Stimulated activated CD4-positive, alpha-beta T cell treated with anti-CD3 and anti-CD28 coated beads, Interleukin-12 subunit alpha, Interleukin-12 subunit beta, amount 100 ng/mL, for 4 hours (primary cell): ENCODE results near the gene MCOLN3.
"Not testable (repeated sequence)": the region's sequence is repeated elsewhere in the genome, so short reads cannot be mapped to it uniquely, and the experiment has no call there.

ENCODE experiments used
- DNase-seq: peaks from one replicate; pipeline ENCODE4 v3.0.0-alpha.2; 2020

MCOLN3 gene

DNA sequence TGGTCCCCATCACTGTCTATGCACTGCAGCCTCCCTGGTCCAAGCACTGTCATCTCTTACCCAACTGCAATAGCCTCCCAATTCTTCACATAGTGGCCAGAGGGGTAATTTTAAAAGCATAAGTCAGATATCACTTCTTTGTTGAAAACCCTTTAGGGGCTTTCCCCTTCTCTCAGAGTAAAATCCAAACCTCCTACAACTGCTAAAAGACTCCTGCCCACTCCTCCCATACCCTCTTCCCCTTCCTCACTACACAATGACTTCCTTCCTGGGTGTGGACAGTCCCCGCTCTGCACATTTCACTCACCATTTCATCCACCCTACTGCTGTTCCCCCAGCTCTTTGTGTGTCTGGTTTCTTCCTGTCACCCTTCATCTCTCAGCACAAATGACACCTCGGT lies 59.7 kb downstream of the MCOLN3 start:
- DNase-seq = no peak

DNA sequence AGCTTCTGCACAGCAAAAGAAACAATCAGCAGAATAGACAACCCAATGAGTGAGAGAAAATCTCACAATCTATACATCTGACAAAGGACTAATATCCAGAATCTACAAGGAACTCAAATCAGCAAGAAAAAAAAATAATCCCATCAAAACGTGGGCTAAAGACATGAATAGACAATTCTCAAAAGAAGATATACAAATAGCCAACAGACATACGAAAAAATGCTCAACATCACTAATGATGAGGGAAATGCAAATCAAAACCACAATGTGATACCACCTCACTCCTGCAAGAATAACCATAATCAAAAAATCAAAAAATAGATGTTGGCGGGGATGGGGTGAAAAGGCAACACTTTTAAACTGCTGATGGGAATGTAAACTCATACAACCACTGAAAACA lies 61.7 kb downstream of the MCOLN3 start:
- DNase-seq = not testable (repeated sequence)

DNA sequence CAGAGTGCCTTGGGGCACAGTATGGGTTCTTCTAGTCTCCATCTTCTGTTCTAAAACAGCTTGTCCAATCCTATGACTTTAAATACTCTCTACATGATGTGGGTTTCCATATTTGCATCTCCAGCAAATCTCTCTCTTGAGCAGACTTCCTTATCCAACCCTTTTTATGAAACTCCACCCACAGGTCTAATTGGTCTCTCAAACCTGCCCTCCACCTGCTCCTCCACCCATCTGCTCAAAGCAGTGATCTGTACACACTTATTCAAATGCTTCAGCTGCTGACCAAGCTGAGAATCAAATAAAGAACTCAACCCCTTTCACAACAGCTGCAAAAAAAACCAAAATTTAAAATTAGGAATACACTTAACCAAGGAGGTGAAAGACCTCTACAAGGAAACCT lies 62.9 kb downstream of the MCOLN3 start:
- no peak for DNase-seq

DNA sequence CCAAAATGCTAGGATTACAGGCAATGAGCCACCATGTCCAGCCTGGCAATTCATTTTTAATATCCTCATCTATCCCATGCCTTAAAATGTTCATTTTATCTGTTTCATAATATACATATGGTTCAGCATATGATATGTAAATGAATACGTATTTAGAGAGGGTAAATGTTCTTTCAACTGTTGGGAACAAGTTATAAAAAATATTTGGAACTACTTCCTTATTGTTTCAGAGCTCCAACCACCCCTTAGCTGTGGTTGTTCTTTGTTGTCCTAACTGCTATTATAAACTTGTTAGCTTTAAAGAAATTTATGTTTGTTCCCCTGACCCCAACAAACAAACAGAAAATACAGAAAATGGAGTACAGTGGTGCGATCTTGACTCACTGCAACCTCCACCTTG lies 65.9 kb downstream of the MCOLN3 start:
- no peak for DNase-seq

DNA sequence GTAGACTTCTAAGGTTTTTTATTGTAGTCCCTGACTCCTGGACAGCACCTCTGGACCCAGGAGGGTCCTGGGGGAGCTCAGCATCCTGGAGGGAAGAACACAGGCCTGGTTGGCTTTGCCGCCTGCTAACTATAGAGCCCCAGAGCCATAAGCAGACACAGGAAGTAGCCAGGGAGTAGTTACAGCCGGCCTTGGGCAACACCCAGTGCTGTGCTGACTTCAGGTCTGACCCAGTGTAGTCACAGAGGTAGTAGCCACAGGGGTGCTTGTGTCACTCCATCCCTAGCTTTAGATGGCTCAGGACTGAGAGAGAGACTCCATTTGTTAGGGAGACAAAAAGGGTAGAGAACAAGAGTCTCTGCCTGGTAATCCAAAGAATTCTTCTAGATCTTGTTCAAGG lies 73.3 kb downstream of the MCOLN3 start:
- DNase-seq = no peak

DNA sequence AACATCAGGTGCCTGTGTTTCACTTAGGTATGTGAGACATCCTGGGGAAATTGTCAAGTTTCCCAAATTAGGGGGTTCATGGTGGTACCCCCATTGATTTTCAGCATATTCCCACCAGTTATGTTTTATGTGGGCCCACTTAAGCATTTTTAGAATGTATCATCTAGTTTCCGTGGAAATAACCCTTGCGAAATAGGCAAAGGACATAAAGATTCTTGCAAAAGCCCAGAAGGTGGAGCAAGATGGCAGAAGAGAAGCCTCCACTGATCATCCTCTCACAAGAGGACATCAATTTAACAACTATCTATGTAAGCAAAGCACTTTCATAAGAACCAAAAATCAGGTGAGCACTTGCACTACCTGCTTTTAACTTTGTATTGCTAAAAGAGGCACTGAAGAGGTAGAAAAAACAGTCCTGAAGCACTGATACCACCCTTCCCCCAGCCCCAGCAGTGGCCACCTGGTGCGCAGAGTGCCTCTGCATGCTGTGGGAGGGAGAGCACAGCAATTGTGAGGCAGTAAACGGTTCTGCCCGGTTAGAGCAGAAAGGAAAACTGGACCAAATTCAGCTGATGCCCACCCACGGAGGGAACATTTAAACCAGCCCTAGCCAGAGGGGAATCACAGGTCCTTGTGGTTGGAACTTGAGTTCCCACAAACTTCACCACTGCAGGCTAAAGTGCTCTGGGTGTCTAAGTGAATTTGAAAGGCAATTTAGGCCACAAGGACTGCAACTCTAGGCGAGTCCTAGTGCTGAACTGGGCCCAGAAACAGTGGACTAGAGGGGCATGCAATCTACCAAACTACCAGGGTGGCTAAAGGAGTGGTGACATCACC lies 74.6 kb downstream of the MCOLN3 start:
- no peak for DNase-seq

DNA sequence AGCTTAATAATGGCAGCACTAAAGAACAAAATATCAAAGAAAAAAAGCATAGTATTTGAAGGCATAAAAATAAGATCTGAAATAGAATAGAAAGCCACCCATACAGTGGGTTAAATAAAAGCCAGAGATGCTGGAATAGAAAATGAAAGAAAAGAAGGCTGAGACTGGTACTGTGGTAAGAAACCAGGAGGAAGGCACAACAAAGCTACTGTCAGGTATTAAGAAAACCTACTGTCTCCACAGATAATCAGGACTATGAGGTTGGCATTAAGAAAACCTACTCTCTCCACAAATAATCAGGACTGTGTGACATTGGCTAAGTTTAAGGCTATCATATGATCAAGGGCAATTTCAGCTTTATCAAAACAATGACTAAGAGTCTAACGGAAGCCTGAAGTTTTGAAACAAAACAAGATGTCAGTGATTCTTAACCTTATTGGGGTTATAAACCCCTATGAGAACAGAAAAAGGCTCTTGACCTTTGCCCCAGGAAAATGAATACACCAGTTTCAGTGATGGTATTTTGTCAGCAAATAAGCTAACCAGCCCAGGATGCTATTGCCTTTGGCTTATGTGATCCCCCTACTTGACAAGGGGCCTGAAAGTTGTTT lies 75.8 kb downstream of the MCOLN3 start:
- DNase-seq = no peak

DNA sequence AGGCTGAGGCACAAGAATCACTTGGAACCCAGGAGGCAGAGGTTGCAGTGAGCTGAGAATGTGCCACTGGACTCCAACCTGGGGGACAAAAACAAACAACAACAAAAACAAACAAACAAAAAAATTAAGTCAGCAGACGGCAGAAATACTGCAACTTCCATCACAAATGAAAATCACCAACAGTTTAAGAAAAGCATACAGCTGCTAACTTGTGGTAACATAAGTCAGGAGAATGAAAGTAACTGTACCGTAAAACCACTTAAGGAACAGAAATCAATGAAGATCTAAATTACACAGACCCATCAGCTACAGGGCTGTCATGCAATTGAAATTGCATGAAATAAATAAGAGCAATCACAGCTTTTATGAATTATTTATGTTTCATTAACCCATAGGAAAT lies 76.3 kb downstream of the MCOLN3 start:
- DNase-seq = no peak

DNA sequence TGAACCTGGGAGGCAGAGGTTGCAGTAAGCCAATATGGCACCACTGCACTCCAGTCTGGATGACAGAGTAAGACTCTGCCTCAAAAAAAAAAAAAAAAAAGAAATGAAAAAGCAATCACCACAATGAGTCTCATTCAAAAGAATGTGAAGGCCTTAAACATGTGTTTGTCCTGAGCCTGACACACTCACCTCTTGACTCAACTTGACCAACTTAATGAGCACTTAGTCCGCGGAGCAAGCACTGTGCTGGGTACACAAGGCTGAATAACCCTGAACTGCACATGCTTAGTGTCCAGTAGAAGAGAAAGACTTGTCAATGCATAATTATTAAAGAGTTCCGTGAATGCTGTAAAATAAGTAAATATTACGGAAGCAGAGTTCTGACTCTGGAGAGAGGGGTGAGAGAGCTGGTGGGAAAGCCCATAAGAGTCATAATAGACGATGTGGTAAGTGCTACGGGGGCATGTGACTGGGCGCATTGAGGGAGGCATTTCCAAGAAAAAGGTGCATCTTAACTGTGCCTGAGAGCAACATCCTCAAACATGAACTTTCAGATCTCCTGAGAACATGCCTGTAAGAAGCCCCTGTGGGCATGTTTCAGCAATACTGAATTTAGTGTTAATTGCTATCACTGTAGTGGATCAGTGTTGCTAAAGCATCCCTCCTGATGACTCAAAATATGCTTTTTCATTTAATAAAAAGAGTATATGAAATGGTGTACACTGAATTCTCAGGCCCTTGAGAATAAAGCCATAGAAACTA lies 78.6 kb downstream of the MCOLN3 start:
- DNase-seq = no peak

DNA sequence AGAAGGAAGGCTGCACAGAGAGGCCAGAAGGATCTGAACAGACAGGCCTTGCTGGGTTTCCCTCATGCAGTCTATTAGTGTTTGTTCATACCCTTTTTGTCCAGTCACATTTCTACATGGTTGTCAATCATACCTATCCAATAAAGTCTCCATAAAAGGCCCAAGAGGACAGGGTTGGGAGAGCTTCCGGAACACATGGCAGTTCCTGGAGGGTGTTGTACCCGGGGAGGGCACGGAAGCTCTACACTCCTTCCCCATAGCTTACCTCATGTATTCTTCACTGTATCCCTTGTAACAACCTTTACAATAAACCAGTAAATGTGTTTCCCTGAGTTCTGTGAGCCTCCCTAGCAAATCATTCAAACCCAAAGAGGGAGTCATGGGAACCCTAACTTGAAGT lies 79.4 kb downstream of the MCOLN3 start:
- no peak for DNase-seq

DNA sequence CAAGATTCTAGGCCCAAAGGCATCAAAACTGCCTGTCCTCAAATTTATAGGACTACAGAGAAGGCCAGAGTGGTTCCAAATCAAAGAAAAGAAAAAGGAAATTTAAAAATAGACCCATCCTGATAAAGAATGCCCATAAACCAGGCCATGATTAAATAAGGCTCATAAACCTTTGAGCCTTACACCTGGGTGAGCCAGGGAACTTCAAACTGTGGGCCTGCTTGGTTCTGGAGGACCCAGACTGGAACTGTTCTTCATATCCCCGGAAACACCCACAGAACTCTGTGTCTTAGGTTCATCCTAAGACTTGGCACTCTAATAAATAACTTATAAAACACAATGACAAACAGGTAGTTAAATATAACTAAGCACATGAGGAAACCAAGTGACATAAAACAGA lies 80.2 kb downstream of the MCOLN3 start:
- DNase-seq = no peak
